ENCODE data around the gene ZNF438.
A peak's percentile ranks its signal among the peaks of the same experiment; 100 is the strongest.

The ZNF438 gene

GRCh38 chr10:30820261-30820991 is 211.2 kb downstream of the ZNF438 start:
- Mint-ChIP-seq H3K4me3 (no peak overlapping the region), H3K27ac (no peak overlapping the region), H3K9me3 (no peaks in the 10 kb centered on the region), H3K4me1 (no peaks in the 10 kb centered on the region), H3K27me3 (peaks cover 11% of the 10 kb centered on the region), H3K36me3 (no peaks in the 10 kb centered on the region)
- CTCF ChIA-PET: interaction anchor here (0.8 kb wide), 1 partner anchor 13 kb away, joined by 4 read pairs; no protein-coding TSS in a partner anchor
- DNase-seq: no peak

- no peaks in the 10 kb centered on the region for H3K4me1 Mint-ChIP-seq
- H3K27ac Mint-ChIP-seq: no peak overlapping the region
- peaks cover 16% of the 10 kb centered on the region for H3K27me3 Mint-ChIP-seq
- no peak overlapping the region for H3K4me3 Mint-ChIP-seq
- CTCF ChIA-PET: interaction anchor here (1.1 kb wide), 1 partner anchor 67 kb away, joined by 3 read pairs; no protein-coding TSS in a partner anchor
- DNase-seq: no peak
- H3K36me3 Mint-ChIP-seq: no peaks in the 10 kb centered on the region
- H3K9me3 Mint-ChIP-seq: no peaks in the 10 kb centered on the region
Measured at GRCh38 chr10:30819341-30820181, 212.1 kb downstream of the ZNF438 start.

GRCh38 chr10:30818854-30819253 is 212.8 kb downstream of the ZNF438 start:
- CTCF ChIA-PET: interaction anchor here (1.1 kb wide), 1 partner anchor 67 kb away, joined by 3 read pairs; no protein-coding TSS in a partner anchor
- Mint-ChIP-seq H3K36me3 (no peaks in the 10 kb centered on the region), H3K27ac (no peak overlapping the region), H3K4me1 (peaks cover 2% of the 10 kb centered on the region), H3K27me3 (peaks cover 16% of the 10 kb centered on the region), H3K9me3 (no peaks in the 10 kb centered on the region), H3K4me3 (no peak overlapping the region)
- DNase-seq: no peak

DNA sequence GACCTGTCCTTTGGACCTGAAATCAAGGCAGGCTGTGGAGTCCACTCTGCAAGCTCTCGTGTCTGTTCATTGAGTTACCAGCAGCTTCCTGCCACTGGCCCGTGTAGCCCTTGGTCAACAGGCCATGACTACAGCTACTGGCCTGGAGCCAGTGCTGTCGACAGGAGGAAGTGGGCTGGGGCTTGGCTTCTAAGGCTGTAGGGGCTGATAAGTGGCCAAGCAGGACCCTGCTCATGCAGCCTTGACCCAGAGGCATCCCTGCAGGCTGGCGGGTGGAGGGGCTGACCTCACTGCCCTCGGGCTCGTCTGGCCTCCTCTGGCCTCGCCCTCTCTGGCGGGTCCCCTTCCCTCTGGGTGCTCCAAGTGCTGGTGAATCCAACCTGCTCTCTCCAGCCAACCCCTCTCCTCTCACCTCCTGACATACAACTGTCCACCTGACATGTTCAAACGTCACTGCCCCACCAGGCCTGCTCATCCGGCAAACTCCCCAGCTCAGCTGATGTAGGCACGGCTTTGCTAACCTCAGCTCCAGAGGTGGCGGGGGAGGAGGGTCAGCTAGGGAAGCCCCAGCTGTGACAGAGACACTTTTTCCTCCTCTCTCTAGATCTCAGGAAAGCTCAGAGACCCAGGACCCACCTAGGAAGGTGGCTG is 213.5 kb downstream of the ZNF438 start:
- H3K27me3 Mint-ChIP-seq: peaks cover 16% of the 10 kb centered on the region
- no peak for DNase-seq
- H3K4me1 Mint-ChIP-seq: peaks cover 7% of the 10 kb centered on the region
- CTCF ChIA-PET: no interaction called here
- H3K9me3 Mint-ChIP-seq: no peaks in the 10 kb centered on the region
- H3K36me3 Mint-ChIP-seq: no peaks in the 10 kb centered on the region
- no peak overlapping the region for H3K4me3 Mint-ChIP-seq
- H3K27ac Mint-ChIP-seq: no peak overlapping the region

DNA sequence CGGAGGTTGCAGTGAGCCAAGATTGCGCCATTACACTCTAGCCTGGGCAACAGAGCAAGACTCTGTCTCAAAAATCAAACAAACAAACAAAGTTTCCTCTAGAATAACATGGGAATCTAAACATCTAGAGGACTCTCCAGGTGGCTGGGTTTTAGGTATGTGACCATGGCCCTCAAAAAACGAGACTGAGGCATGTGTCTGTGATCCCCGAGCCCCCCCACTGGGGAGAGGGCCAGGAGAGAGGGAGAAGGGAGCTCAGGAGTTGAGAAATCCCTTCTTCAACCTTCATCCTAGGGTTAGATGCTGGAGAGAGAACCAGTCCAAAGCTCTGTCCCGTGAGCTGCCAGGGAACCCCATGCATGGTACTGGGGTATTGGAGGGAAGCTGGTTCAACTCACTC is 214.1 kb downstream of the ZNF438 start:
- H3K27me3 Mint-ChIP-seq: peaks cover 16% of the 10 kb centered on the region
- no peaks in the 10 kb centered on the region for H3K9me3 Mint-ChIP-seq
- no peak overlapping the region for H3K27ac Mint-ChIP-seq
- CTCF ChIA-PET: no interaction called here
- H3K36me3 Mint-ChIP-seq: no peaks in the 10 kb centered on the region
- peaks cover 13% of the 10 kb centered on the region for H3K4me1 Mint-ChIP-seq
- H3K4me3 Mint-ChIP-seq: no peak overlapping the region
- no peak for DNase-seq

- H3K4me3 Mint-ChIP-seq: no peak overlapping the region
- no peak for DNase-seq
- H3K4me1 Mint-ChIP-seq: peaks cover 20% of the 10 kb centered on the region
- CTCF ChIA-PET: no interaction called here
- no peak overlapping the region for H3K27ac Mint-ChIP-seq
- H3K36me3 Mint-ChIP-seq: no peaks in the 10 kb centered on the region
- no peaks in the 10 kb centered on the region for H3K9me3 Mint-ChIP-seq
- peaks cover 12% of the 10 kb centered on the region for H3K27me3 Mint-ChIP-seq
Measured at GRCh38 chr10:30816820-30817171, 214.9 kb downstream of the ZNF438 start.

- Mint-ChIP-seq H3K4me1 (peaks cover 24% of the 10 kb centered on the region), H3K27me3 (peaks cover 11% of the 10 kb centered on the region), H3K27ac (no peak overlapping the region), H3K36me3 (no peaks in the 10 kb centered on the region), H3K9me3 (no peaks in the 10 kb centered on the region), H3K4me3 (no peak overlapping the region)
- no peak for DNase-seq
- CTCF ChIA-PET: no interaction called here
Measured at GRCh38 chr10:30816159-30816819, 215.4 kb downstream of the ZNF438 start.

- CTCF ChIA-PET: interaction anchor here (1.0 kb wide), 1 partner anchor 143 kb away, joined by 3 read pairs; no protein-coding TSS in a partner anchor
- no peak for DNase-seq
- Mint-ChIP-seq H3K27ac (no peak overlapping the region), H3K9me3 (no peaks in the 10 kb centered on the region), H3K4me1 (peaks cover 26% of the 10 kb centered on the region), H3K27me3 (peaks cover 18% of the 10 kb centered on the region), H3K36me3 (no peaks in the 10 kb centered on the region), H3K4me3 (no peak overlapping the region)
Measured at GRCh38 chr10:30813872-30814481, 217.7 kb downstream of the ZNF438 start.

DNA sequence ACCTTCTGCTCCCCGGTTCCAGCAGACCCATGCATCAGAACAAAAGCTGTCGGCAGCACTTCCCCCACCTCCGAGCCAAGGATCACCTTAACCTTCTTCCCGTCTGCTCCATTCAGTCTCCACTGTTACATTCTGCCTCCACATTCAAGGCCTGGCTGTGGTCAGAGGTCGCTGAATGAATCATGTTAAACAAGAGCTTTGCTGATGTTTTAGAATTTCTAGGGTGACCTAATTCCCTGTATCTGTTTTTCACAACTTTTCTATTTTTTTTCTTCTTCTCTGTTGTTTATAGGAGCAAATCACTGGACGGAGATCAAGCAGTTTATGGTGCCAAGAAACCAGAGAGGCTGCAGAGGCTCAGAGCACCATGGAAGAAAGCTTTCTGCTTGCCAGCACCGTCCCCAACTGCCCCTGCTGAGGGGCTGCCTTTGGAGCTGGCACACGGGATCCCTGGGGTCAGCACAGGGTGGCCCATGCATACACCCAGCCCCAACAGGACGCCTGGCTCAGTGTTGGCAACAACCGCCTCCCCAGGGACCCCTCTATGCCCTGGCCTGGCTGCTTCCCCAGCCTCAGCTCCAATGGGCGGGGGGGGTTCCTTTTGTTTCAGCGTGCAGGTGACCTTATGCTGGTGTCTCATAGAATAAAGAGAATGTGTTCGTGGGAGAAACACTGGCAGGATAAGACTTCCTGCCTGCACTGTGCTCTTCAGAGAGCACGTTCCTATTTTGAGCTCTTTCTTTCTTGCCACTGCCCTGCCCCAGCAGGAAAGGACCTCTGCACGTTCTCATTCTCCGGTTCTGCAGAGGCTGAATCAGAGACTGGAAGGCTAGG is 219.4 kb downstream of the ZNF438 start:
- Mint-ChIP-seq H3K36me3 (no peaks in the 10 kb centered on the region), H3K9me3 (no peaks in the 10 kb centered on the region), H3K4me3 (peak overlapping the region; percentile 24), H3K27me3 (peaks cover 17% of the 10 kb centered on the region), H3K27ac (peak overlapping the region; percentile 78), H3K4me1 (peaks cover 26% of the 10 kb centered on the region)
- CTCF ChIA-PET: interaction anchor here (0.7 to 1.2 kb wide), 3 partner anchors 28 to 221 kb away, joined by 3 to 5 read pairs (median 4); no protein-coding TSS in a partner anchor
- DNase-seq: no peak

GRCh38 chr10:30811276-30812017 is 220.2 kb downstream of the ZNF438 start:
- Mint-ChIP-seq H3K4me1 (peaks cover 26% of the 10 kb centered on the region), H3K36me3 (no peaks in the 10 kb centered on the region), H3K9me3 (no peaks in the 10 kb centered on the region), H3K27me3 (peaks cover 17% of the 10 kb centered on the region), H3K4me3 (no peak overlapping the region), H3K27ac (peak overlapping the region; percentile 78)
- CTCF ChIA-PET: interaction anchor here (0.9 to 1.5 kb wide), 3 partner anchors 27 to 60 kb away, joined by 3 to 6 read pairs (median 3); no protein-coding TSS in a partner anchor
- no peak for DNase-seq

DNA sequence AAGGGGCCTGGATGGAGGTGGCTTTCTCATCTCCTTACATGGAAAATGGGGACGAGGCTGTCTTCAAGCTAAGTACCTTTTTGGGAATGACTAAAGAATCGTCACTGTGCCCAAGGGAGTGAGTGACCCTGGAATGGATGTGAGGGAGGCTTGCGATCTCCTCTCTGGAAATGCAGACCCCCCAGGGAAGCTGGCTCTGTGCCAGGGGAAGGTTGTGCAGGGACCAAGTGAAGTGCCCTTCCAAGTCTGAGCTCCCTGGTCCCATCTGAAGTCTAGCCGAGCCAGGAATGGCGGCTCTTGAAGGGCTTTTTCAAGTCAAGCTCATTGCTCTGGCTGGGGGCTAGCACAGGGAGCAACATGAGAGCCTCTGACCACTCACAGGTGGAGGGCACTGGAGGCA is 221.2 kb downstream of the ZNF438 start:
- Mint-ChIP-seq H3K27ac (no peak overlapping the region), H3K4me3 (no peak overlapping the region), H3K27me3 (peaks cover 15% of the 10 kb centered on the region), H3K36me3 (no peaks in the 10 kb centered on the region), H3K9me3 (no peaks in the 10 kb centered on the region), H3K4me1 (peaks cover 26% of the 10 kb centered on the region)
- CTCF ChIA-PET: interaction anchor here (0.6 to 1.5 kb wide), 3 partner anchors 26 to 171 kb away, joined by 3 to 6 read pairs (median 3); no protein-coding TSS in a partner anchor
- DNase-seq: no peak

- DNase-seq: no peak
- Mint-ChIP-seq H3K9me3 (no peaks in the 10 kb centered on the region), H3K27me3 (peaks cover 10% of the 10 kb centered on the region), H3K36me3 (no peaks in the 10 kb centered on the region), H3K4me3 (no peak overlapping the region), H3K4me1 (peaks cover 8% of the 10 kb centered on the region), H3K27ac (no peak overlapping the region)
- CTCF ChIA-PET: no interaction called here
Measured at GRCh38 chr10:30806850-30807249, 224.8 kb downstream of the ZNF438 start.

Data from activated naive CD4-positive, alpha-beta T cell treated with anti-CD3 and anti-CD28 coated beads, Interleukin-2, amount 10 ng/mL, durations not matched to agents 7 days and 5 days (primary cell).